CD8-positive, alpha-beta memory T cell (primary cell): Measurements from ENCODE around the gene SYT9. TPM values are rescaled to one million over a fixed set of nuclear protein-coding genes. Genes with fewer than 3 reads are reported as not detected.

Source experiments
- CTCF ChIA-PET: fragments of 350-600 bp; sonication (Branson Sonifier 250); formaldehyde crosslinking; loops from one replicate; lab custom pipeline; 2021; ENCODE audit warnings: antibody characterized with exemption; lab: Charles Lee
- POLR2A ChIA-PET: fragments of 350-600 bp; sonication (Branson Sonifier 250); formaldehyde crosslinking; loops from one replicate; lab custom pipeline; 2021; ENCODE audit warnings: antibody characterized with exemption; lab: Charles Lee
- DNase-seq, 5 donors: peaks; one replicate each; pipeline versions ENCODE4 v3.0.0 to v3.0.0-alpha.2; 2020 to 2022; ENCODE audit warnings: mixed read lengths in 1 of 5
- H3K27ac ChIP-seq: one replicate; pipeline ENCODE4 v1.7.0; 2013; ENCODE audit warnings: low read depth, mild to moderate bottlenecking, low read length, moderate library complexity
- H3K27me3 ChIP-seq: 2 replicates; pipeline ENCODE4 v1.7.0; 2013; ENCODE audit warnings: low read length, mild to moderate bottlenecking; ENCODE audit not compliant: insufficient read depth, poor library complexity, severe bottlenecking
- H3K36me3 ChIP-seq: 2 replicates; pipeline ENCODE4 v1.7.0; 2013; ENCODE audit warnings: mild to moderate bottlenecking, low read length, moderate library complexity; ENCODE audit not compliant: insufficient read depth
- H3K4me1 ChIP-seq: 2 replicates; pipeline ENCODE4 v1.7.0; 2013; ENCODE audit warnings: mild to moderate bottlenecking, low read length, moderate library complexity; ENCODE audit not compliant: insufficient read depth
- H3K4me3 ChIP-seq: 2 replicates; pipeline ENCODE4 v1.7.0; 2013; ENCODE audit warnings: mild to moderate bottlenecking, low read length
- H3K9me3 ChIP-seq: 2 replicates; pipeline ENCODE4 v1.7.0; 2013; ENCODE audit warnings: mild to moderate bottlenecking, low read length
- H3K27ac Mint-ChIP-seq, 8 donors: one replicate each; pipeline ENCODE4 v1.8.0; 2020 to 2021; ENCODE audit warnings: mixed read lengths in 8 of 8, mild to moderate bottlenecking in 6 of 8, inconsistent platforms in 3 of 8, moderate library complexity in 3 of 8
- H3K27me3 Mint-ChIP-seq, 2 donors: one replicate each; pipeline ENCODE4 v1.8.0; 2020 to 2021; ENCODE audit warnings: mixed read lengths in 2 of 2, mild to moderate bottlenecking in 1 of 2, moderate library complexity in 1 of 2
- H3K36me3 Mint-ChIP-seq, 3 donors: one replicate each; pipeline ENCODE4 v1.8.0; 2020 to 2021; ENCODE audit warnings: mixed read lengths in 3 of 3, inconsistent platforms in 1 of 3, mild to moderate bottlenecking in 1 of 3
- H3K4me1 Mint-ChIP-seq, 3 donors: one replicate each; pipeline ENCODE4 v1.8.0; 2020 to 2021; ENCODE audit warnings: mixed read lengths in 3 of 3, inconsistent platforms in 1 of 3, mild to moderate bottlenecking in 1 of 3
- H3K4me3 Mint-ChIP-seq, 7 donors: one replicate each; pipeline ENCODE4 v1.8.0; 2020 to 2021; ENCODE audit warnings: mixed read lengths in 7 of 7, mild to moderate bottlenecking in 6 of 7, moderate library complexity in 4 of 7, inconsistent platforms in 2 of 7
- H3K9me3 Mint-ChIP-seq, 5 donors: one replicate each; pipeline ENCODE4 v1.8.0; 2020 to 2022; ENCODE audit warnings: mixed read lengths in 5 of 5, mild to moderate bottlenecking in 3 of 5, moderate library complexity in 2 of 5, inconsistent platforms in 1 of 5
- polyA plus RNA-seq: library from polyadenylated mRNA; unstranded; fragments of 300-500 nt; fragmentation: Illumina TruSeq; gene quantifications from one replicate; pipeline ENCODE4 v1.2.3, GENCODE V29; 2021
- total RNA-seq, 2 experiments: library from RNA; stranded (reverse); gene quantifications; one replicate each; pipeline ENCODE4 v1.2.3, GENCODE V29; 2021

SYT9 gene
- total and polyA plus RNA-seq, 3 experiments from 2014 or later, result not detected

DNA sequence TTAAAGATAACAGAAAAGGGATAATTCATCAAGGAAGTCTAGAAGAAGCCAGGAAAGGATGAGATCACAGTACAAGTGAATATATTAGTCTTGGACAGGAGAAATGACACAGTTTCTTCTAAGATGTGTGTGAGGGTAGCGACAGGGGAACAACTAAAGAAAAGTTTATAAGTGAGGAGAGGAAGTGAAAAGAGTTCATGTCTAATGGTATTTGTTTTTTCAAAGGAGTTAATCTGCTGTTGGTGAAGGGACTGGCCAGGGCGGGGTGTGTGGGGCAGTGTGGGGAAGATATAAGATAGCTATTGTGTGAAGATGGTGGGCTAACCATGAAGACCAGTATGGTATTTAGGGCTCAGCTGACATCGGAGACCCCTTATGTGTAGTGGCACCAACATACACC lies 254.5 kb downstream of the SYT9 start:
- POLR2A ChIA-PET, result no interaction called here
- no peak overlapping the region for H3K4me3 ChIP-seq
- Mint-ChIP-seq H3K27me3 (peaks cover 1 to 5% of the 10 kb centered on the region in 2 donors), H3K4me3 (no peak overlapping the region), H3K36me3 (no peaks in the 10 kb centered on the region), H3K9me3 (no peaks in the 10 kb centered on the region), H3K27ac (no peak overlapping the region), H3K4me1 (no peaks in the 10 kb centered on the region)
- no peaks in the 10 kb centered on the region for H3K9me3 ChIP-seq
- H3K36me3 ChIP-seq, result no peaks in the 10 kb centered on the region
- CTCF ChIA-PET, result no interaction called here
- DNase-seq, result no peak
- H3K27ac ChIP-seq, result no peak overlapping the region
- H3K4me1 ChIP-seq, result no peaks in the 10 kb centered on the region
- no peaks in the 10 kb centered on the region for H3K27me3 ChIP-seq

DNA sequence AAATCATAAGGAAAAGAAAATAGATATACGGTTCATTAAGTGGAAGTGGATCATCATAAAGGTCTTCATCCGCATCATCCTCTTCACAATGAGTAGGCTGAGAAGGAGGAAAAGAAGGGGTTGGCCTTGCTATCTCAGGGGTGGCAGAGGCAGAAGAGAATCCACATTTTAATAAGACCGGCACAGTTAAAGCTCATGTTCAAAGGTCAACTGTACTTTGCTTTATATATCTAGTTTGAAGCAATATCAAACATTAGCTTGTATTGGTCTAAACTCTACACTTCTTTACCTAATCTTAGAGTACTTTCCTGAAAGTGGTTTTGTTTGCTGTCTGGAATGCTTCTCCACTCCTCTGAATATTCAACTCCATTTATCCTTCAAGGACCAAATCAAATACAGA lies 256.4 kb downstream of the SYT9 start:
- Mint-ChIP-seq H3K27ac (no peak overlapping the region), H3K27me3 (peaks cover 1 to 5% of the 10 kb centered on the region in 2 donors), H3K4me3 (no peak overlapping the region), H3K9me3 (no peaks in the 10 kb centered on the region), H3K36me3 (peaks cover 0 to under 1% (median 0%) of the 10 kb centered on the region in 3 donors), H3K4me1 (peaks cover 4 to 8% (median 5%) of the 10 kb centered on the region in 3 donors)
- Histone ChIP-seq H3K27ac (no peak overlapping the region), H3K4me3 (no peak overlapping the region), H3K9me3 (no peaks in the 10 kb centered on the region), H3K27me3 (no peaks in the 10 kb centered on the region), H3K36me3 (no peaks in the 10 kb centered on the region), H3K4me1 (peaks cover 13% of the 10 kb centered on the region)
- ChIA-PET POLR2A (no interaction called here), CTCF (interaction anchor here (0.6 to 1.7 kb wide), 2 partner anchors 13 to 186 kb away, joined by 3 to 4 read pairs; no protein-coding TSS in a partner anchor)
- DNase-seq, result no peak

DNA sequence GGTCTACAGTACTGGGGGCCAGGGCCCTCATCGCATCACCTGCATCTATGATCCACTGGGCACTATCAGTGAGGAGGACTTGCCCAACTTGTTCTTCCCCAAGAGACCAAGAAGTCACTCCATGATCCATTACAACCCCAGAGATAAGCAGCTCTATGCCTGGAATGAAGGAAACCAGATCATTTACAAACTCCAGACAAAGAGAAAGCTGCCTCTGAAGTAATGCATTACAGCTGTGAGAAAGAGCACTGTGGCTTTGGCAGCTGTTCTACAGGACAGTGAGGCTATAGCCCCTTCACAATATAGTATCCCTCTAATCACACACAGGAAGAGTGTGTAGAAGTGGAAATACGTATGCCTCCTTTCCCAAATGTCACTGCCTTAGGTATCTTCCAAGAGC lies 258.3 kb downstream of the SYT9 start:
- Histone ChIP-seq H3K36me3 (no peaks in the 10 kb centered on the region), H3K27me3 (no peaks in the 10 kb centered on the region), H3K4me1 (peaks cover 13% of the 10 kb centered on the region), H3K27ac (no peak overlapping the region), H3K4me3 (no peak overlapping the region), H3K9me3 (no peaks in the 10 kb centered on the region)
- POLR2A ChIA-PET, result no interaction called here
- no peak for DNase-seq
- Mint-ChIP-seq H3K9me3 (no peaks in the 10 kb centered on the region), H3K27me3 (peaks cover 4 to 5% of the 10 kb centered on the region in 2 donors), H3K36me3 (peaks cover 0 to 3% (median 0%) of the 10 kb centered on the region in 3 donors), H3K27ac (no peak overlapping the region), H3K4me3 (peak overlapping the region in 1 of 7 donors; percentile 61), H3K4me1 (peaks cover 12 to 16% (median 13%) of the 10 kb centered on the region in 3 donors)
- CTCF ChIA-PET, result interaction anchor here (1.4 to 5.0 kb wide), 2 partner anchors 61 to 156 kb away, joined by 4 to 35 read pairs; no protein-coding TSS in a partner anchor

DNA sequence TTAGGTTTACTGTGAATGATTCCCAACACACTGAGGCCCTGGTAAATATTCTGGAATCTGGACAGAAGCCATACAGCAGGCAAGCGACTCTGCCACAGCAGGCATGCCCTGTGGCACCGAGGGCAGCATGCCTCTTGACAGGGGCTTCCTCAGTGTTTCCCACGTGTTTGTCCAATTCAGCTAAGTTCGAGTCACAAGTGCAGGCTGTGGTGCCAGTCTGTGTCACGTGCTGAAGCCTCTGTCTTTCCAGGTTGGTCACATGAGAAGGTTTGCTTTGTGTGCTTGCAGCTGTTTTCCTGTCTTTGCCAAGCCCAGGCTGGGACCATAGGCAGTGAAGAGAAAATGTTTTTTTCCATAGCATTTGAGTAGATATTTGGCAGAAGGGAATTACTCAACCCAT lies 259.7 kb downstream of the SYT9 start:
- Mint-ChIP-seq H3K27me3 (peaks cover 3 to 5% of the 10 kb centered on the region in 2 donors), H3K9me3 (no peaks in the 10 kb centered on the region), H3K4me3 (peak overlapping the region in 2 of 7 donors; percentile 31 to 68), H3K36me3 (peaks cover 0 to 3% (median 0%) of the 10 kb centered on the region in 3 donors), H3K4me1 (peaks cover 24 to 31% (median 24%) of the 10 kb centered on the region in 3 donors), H3K27ac (no peak overlapping the region)
- ChIA-PET POLR2A (no interaction called here), CTCF (interaction anchor here (1.4 to 5.0 kb wide), 6 partner anchors 11 to 187 kb away, joined by 4 to 35 read pairs (median 6); no protein-coding TSS in a partner anchor)
- Histone ChIP-seq H3K27ac (no peak overlapping the region), H3K27me3 (no peaks in the 10 kb centered on the region), H3K36me3 (no peaks in the 10 kb centered on the region), H3K9me3 (no peaks in the 10 kb centered on the region), H3K4me1 (peaks cover 24% of the 10 kb centered on the region), H3K4me3 (no peak overlapping the region)
- no peak for DNase-seq

DNA sequence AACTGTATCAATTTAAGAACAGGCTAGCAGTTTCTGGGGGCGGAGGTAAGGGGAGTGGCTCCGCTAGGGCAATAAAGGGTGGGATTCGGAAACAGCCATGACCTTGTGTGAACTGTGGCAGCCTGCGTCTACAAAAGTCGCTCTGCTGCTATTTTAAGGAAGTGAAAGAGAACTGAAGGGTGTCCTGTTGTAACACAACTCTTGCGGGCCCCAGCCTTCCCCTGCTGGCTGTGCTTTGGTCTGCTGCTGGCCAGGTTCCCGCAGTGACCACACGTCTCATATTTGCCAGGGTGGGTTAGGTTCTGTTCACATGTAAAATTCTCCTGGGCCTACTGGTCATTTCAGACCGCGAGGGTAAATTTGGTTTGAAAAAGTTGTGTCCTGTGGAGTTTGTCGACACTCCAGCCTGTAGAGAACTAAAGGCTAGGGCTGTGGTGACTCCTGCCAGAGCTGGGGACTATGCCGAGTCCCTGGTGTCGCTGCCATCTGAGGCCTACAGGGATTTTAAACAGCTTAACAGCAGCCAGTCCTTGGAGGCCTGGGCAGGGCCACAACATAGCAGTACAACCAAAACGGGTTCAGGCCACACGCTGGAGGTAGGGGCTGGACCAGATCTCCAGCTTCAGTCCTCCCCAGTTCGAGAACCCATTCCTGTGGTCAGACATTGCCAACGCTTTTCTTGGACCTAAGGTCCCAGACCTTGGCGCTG lies 261.0 kb downstream of the SYT9 start:
- peaks cover 29 to 41% (median 30%) of the 10 kb centered on the region in 3 donors for H3K4me1 Mint-ChIP-seq
- peak overlapping the region; percentile 87 to 100 (median 95) for H3K27ac Mint-ChIP-seq
- peaks cover 0 to 3% of the 10 kb centered on the region in 2 donors for H3K27me3 Mint-ChIP-seq
- H3K4me1 ChIP-seq, result peaks cover 24% of the 10 kb centered on the region
- ChIA-PET POLR2A (no interaction called here), CTCF (interaction anchor here (0.7 to 5.0 kb wide), 26 partner anchors 8 to 477 kb away, joined by 3 to 35 read pairs (median 4); partner anchors contain the start of gene EIF3F)
- no peaks in the 10 kb centered on the region for H3K27me3 ChIP-seq
- H3K36me3 Mint-ChIP-seq, result peaks cover 0 to 3% (median 0%) of the 10 kb centered on the region in 3 donors
- peak overlapping the region; percentile 97 for H3K4me3 ChIP-seq
- no peaks in the 10 kb centered on the region for H3K9me3 ChIP-seq
- no peaks in the 10 kb centered on the region for H3K36me3 ChIP-seq
- H3K27ac ChIP-seq, result no peak overlapping the region
- peak overlapping the region; percentile 94 to 99 (median 95) for H3K4me3 Mint-ChIP-seq
- H3K9me3 Mint-ChIP-seq, result no peaks in the 10 kb centered on the region
- peak in 1 of 5 donors; percentile 56 for DNase-seq

DNA sequence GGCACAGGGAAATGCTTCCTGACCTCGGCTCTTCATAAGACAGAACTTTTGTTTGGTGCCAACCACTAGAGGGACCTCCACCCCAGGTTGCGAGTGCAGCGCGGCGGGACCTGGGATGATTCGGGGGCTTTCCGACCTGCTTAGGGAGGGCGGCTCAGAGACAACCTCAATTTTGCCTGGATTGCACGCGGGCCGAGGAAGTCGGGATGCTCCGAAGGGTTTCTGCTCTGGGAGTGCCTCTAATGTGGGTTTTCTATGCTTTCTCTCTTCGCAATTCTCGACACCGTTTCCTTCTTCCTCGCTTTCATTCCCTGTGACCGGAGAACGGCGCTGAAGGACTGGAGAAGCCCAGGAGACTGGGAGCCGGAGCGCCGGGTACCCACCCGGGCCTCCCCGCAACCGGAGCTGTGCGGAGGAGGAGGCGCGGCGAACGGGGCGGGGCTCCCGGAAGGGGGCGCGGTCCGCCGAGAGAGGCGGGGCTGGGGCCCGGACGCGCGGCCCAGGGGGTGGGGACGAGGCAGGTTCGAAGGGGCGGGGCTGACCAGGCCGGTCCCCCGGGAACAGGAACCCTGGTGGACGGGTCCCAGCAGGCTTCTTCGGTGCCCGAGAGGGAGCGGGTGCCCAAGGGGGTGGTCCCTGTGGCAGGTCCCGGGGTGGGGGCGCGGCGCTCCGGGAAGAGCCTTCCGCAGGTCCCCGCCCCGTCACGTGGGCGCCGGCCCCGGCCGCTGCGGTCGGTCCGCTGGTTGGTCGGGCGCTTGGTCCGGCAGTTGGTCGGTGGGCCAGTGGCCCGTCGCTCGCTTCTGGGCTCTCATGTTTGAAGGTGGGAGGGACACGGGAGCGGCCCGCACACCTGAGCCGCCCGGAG lies 261.8 kb downstream of the SYT9 start, which contains the start of gene PPFIBP2:
TSS of gene PPFIBP2 (plus strand) at position 766 of the 865 bp plus-strand sequence. CDS start 35,477 bp downstream, outside the sequence.
- Histone ChIP-seq H3K27ac (peak within 1 kb of the TSS; percentile 66), H3K4me1 (peaks cover 24% of the 10 kb centered on the region), H3K9me3 (no peaks in the 10 kb centered on the region), H3K4me3 (peak within 1 kb of the TSS; percentile 97), H3K27me3 (no peaks in the 10 kb centered on the region), H3K36me3 (no peaks in the 10 kb centered on the region)
- POLR2A ChIA-PET, result no interaction called here
- Mint-ChIP-seq H3K4me1 (peaks cover 29 to 43% (median 31%) of the 10 kb centered on the region in 3 donors), H3K27me3 (peaks cover 0 to 3% of the 10 kb centered on the region in 2 donors), H3K36me3 (peaks cover 0 to 3% (median 0%) of the 10 kb centered on the region in 3 donors), H3K4me3 (peak within 1 kb of the TSS; percentile 94 to 99 (median 95)), H3K9me3 (no peaks in the 10 kb centered on the region), H3K27ac (peak within 1 kb of the TSS; percentile 87 to 100 (median 95))
- peak; percentile 78 to 86 (median 83) for DNase-seq
- CTCF ChIA-PET, result interaction anchor here (0.5 to 5.0 kb wide), 29 partner anchors 9 to 476 kb away, joined by 3 to 35 read pairs (median 3); partner anchors contain the start of gene EIF3F

DNA sequence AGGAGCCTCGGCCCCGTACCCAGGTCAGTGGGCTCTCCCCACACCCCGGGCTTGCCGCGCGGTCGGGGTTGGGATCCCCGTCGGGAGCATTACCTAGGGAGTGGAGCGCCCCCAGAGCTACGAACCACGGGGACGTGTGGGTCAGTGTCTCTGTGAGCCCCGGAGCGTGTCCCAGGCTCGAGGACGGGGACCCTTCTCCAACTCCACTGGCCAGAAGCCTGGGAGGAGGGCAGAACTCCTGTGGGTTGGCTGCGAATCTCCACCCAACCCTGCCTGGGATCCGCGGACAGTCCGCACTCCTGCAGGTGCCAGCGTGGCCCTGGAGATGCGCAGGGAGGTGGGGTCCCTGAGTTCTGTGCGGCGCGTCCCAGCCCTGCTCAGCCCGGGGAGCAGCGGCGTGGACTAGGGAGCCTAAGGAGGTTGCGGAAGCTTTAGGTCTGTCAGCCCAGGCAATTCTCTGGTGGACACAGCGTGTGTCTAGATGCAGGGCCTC lies 262.4 kb downstream of the SYT9 start:
- peaks cover 0 to 3% (median 2%) of the 10 kb centered on the region in 3 donors for H3K36me3 Mint-ChIP-seq
- ChIA-PET CTCF (interaction anchor here (0.5 to 5.0 kb wide), 14 partner anchors 10 to 181 kb away, joined by 3 to 35 read pairs (median 6); no protein-coding TSS in a partner anchor), POLR2A (no interaction called here)
- peak in 1 of 5 donors; percentile 6 for DNase-seq
- Histone ChIP-seq H3K4me1 (peaks cover 24% of the 10 kb centered on the region), H3K4me3 (peak overlapping the region; percentile 97), H3K27ac (no peak overlapping the region), H3K36me3 (no peaks in the 10 kb centered on the region), H3K9me3 (no peaks in the 10 kb centered on the region), H3K27me3 (no peaks in the 10 kb centered on the region)
- peak overlapping the region in 4 of 8 donors; percentile 19 to 64 (median 40) for H3K27ac Mint-ChIP-seq
- H3K4me1 Mint-ChIP-seq, result peaks cover 35 to 50% (median 36%) of the 10 kb centered on the region in 3 donors
- H3K4me3 Mint-ChIP-seq, result peak overlapping the region; percentile 76 to 99 (median 95)
- peaks cover 0 to 3% of the 10 kb centered on the region in 2 donors for H3K27me3 Mint-ChIP-seq
- no peaks in the 10 kb centered on the region for H3K9me3 Mint-ChIP-seq
